Embryonic facial prominence (tissue), 1 donor: Measurements from ENCODE around the gene ZNF366.

Experiments used
- DNase-seq: peaks from one replicate; pipeline ENCODE4 v3.0.0-alpha.2; 2016; ENCODE audit errors: extremely low spot score

The ZNF366 gene

GRCh38 chr5:72518001-72518683, 10.9 kb upstream of the ZNF366 start:
- no peak for DNase-seq

GRCh38 chr5:72516916-72517315, 9.7 kb upstream of the ZNF366 start:
- no peak for DNase-seq

GRCh38 chr5:72515211-72515610, 8.0 kb upstream of the ZNF366 start:
- no peak for DNase-seq

GRCh38 chr5:72512593-72512860, 5.3 kb upstream of the ZNF366 start:
- no peak for DNase-seq

- DNase-seq = no peak
These were observed 4.8 kb upstream of the ZNF366 start for GRCh38 chr5:72511774-72512592.

GRCh38 chr5:72511366-72511765, 4.2 kb upstream of the ZNF366 start:
- DNase-seq = no peak

- DNase-seq = no peak
These were observed 3.5 kb upstream of the ZNF366 start for GRCh38 chr5:72510610-72511181.

GRCh38 chr5:72509401-72509800, 2.2 kb upstream of the ZNF366 start:
- no peak for DNase-seq

GRCh38 chr5:72508241-72509170, 1.3 kb upstream of the ZNF366 start:
- DNase-seq = no peak

GRCh38 chr5:72507907-72508238, 663 bp upstream of the ZNF366 start:
- DNase-seq = no peak

GRCh38 chr5:72506158-72506549, 1.1 kb downstream of the ZNF366 start:
- no peak for DNase-seq

- DNase-seq = no peak
These were observed 1.6 kb downstream of the ZNF366 start for GRCh38 chr5:72505539-72506157.

- DNase-seq = no peak
These were observed 2.2 kb downstream of the ZNF366 start for GRCh38 chr5:72505016-72505415.

GRCh38 chr5:72503888-72504491, 3.2 kb downstream of the ZNF366 start:
- DNase-seq = no peak

- no peak for DNase-seq
These were observed 5.7 kb downstream of the ZNF366 start for GRCh38 chr5:72501488-72501887.

GRCh38 chr5:72499730-72500129, 7.5 kb downstream of the ZNF366 start:
- DNase-seq = no peak

- no peak for DNase-seq
These were observed 8.1 kb downstream of the ZNF366 start for GRCh38 chr5:72499090-72499489.

GRCh38 chr5:72498284-72498683, 8.9 kb downstream of the ZNF366 start:
- DNase-seq = no peak

GRCh38 chr5:72497823-72498222, 9.4 kb downstream of the ZNF366 start:
- no peak for DNase-seq

GRCh38 chr5:72495410-72495809, 11.8 kb downstream of the ZNF366 start:
- DNase-seq = no peak

- DNase-seq = no peak
These were observed 12.5 kb downstream of the ZNF366 start for GRCh38 chr5:72494623-72495124.
